ENCODE results near the gene DLX3. TPM values are rescaled to one million over a fixed set of nuclear protein-coding genes. Genes with fewer than 3 reads are reported as not detected.

The DLX3 gene
- total and polyA plus RNA-seq, 2 of the 8 experiments (the other 6 are each of a cell fraction or from before 2014, with no cell fraction given), result 0.15 to 0.20 TPM

- TF ChIP-seq CTBP2 (IDR thresholded peaks at IDR 0.05; ENCODE audit: borderline replicate concordance, insufficient read depth, insufficient read length, low read length) (no peak), EGR1 (IDR thresholded peaks at IDR 0.05; ENCODE audit: borderline replicate concordance, low read depth, low read length) (no peak), SIRT6 (IDR thresholded peaks at IDR 0.05; ENCODE audit: low read length) (no peak), ATF2 (IDR thresholded peaks at IDR 0.05; ENCODE audit: low read length) (no peak), HDAC6 (IDR thresholded peaks at IDR 0.05; ENCODE audit: low read depth, low read length) (no peak)
These were observed 3.6 kb downstream of the DLX3 start (continued) for GRCh38 chr17:49991409-49991808.
